Mammary microvascular endothelial cell (primary cell): ENCODE results near the gene PM20D1. TPM values are rescaled to one million over a fixed set of nuclear protein-coding genes. Genes with fewer than 3 reads are reported as not detected.

Source experiments
- total RNA-seq: library from RNA; depleted of rRNA; stranded (reverse); fragments of >200 nt; gene quantifications from 2 replicates; pipeline ENCODE4 v1.2.3, GENCODE V29; 2015

PM20D1 gene
- total RNA-seq, result not detected in 2 replicates

GRCh38 chr1:205849619-205850355 is at the start of gene PM20D1:
TSS of gene PM20D1 (minus strand) at chr1:205850132. CDS start at chr1:205850072, 60 bp downstream.

DNA sequence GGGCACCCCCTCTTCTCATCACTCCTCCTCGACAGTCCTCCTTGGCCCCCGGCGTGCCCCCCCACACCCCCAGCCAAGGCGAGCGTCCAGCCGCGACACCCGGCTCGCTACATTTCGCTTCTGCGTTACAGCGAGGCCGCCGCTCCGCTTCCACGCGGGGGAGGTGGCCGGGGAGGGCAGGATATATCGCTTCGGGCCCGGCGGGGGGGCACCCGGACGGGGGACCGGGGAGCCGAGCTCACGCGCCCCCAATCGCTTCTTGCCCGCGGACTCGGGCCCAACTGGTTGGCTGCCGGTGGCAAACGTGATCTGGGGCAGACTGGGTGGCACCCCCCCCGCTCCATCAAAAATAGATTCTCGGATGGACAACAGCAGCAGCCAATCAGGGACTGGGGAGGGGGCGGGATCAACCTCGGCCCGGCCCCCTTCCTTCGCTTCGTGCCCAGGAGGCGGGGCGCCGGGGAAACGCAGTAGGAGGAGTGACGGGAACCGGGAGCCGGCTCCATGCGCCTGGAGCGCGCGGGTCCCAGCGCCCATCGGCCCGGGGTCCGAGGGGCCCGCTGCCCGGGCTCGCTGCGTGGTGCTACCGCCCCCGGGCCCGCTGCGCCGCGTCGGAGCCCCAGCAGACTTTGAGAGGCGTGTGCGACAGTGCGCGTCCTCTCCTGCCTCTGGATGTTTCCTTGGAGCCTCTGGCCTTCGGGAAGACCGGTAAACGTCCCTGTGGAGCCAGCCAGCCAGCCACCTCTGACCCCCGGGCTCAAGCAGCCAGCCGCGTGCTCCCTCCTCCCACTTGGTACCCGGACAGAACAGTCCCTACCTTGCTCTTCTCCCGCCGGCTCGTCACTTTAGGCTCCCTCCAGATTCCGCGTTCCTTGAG is 36.8 kb downstream of the PM20D1 start, which contains the start of gene SLC41A1:
Gene SLC41A1 (minus strand): TSS at position 321 of the 877 bp plus-strand sequence. CDS start 2,757 bp downstream, outside the sequence.

Other genes starting within 250 kb of the PM20D1 start
- 18.9 and 20.1 TPM in 2 replicates for gene ELK4, start 218.1 kb downstream of the PM20D1 start, total RNA-seq
- 13.7 and 14.1 TPM in 2 replicates for gene SLC45A3, start 169.6 kb downstream of the PM20D1 start, total RNA-seq
- gene NUCKS1, start 100.0 kb downstream of the PM20D1 start, total RNA-seq, result 96.6 and 99.5 TPM in 2 replicates
- gene RAB29, start 74.7 kb downstream of the PM20D1 start, total RNA-seq, result 16.0 and 17.1 TPM in 2 replicates
- 10.5 and 18.7 TPM in 2 replicates for gene SLC41A1, start 36.9 kb downstream of the PM20D1 start, total RNA-seq
- gene SLC26A9, start 93.3 kb upstream of the PM20D1 start, total RNA-seq, result 0.34 and 0.53 TPM in 2 replicates
- gene RAB7B, start 153.3 kb upstream of the PM20D1 start, total RNA-seq, result 0.10 TPM in 1 of 2 replicates, not detected in the other
- gene CTSE, start 173.8 kb upstream of the PM20D1 start, total RNA-seq, result not detected in 2 replicates
- not detected in 2 replicates for gene RHEX, start 203.0 kb upstream of the PM20D1 start, total RNA-seq